HepG2 (cell line): ENCODE data around the gene KRT32. TPM values are rescaled to one million over a fixed set of nuclear protein-coding genes. Genes with fewer than 3 reads are reported as not detected.

Source experiments
- HES4 ChIP-seq: sonication (generic); formaldehyde crosslinking; IDR thresholded peaks from 2 replicates; pipeline ENCODE4 v1.9.0; 2021; ENCODE audit warnings: mild to moderate bottlenecking, missing genetic modification reagents, borderline replicate concordance
- HIVEP1 ChIP-seq: sonication (generic); formaldehyde crosslinking; IDR thresholded peaks from 2 replicates; pipeline ENCODE4 v1.4.0; 2020; ENCODE audit warnings: mild to moderate bottlenecking, missing genetic modification reagents
- HOXA3 ChIP-seq: sonication (generic); formaldehyde crosslinking; IDR thresholded peaks from 2 replicates; pipeline ENCODE4 v1.5.0; 2020; ENCODE audit warnings: missing genetic modification reagents
- KDM2A ChIP-seq: sonication (generic); formaldehyde crosslinking; IDR thresholded peaks from 2 replicates; pipeline ENCODE4 v1.4.0; 2020; ENCODE audit warnings: low read depth, missing genetic modification reagents, borderline replicate concordance
- MYC ChIP-seq: sonication (generic); formaldehyde crosslinking; IDR thresholded peaks from 2 replicates; pipeline ENCODE4 v1.9.0; 2021; ENCODE audit warnings: missing genetic modification reagents, borderline replicate concordance
- RAD21 ChIP-seq: fragments of 450-650 bp; formaldehyde crosslinking; IDR thresholded peaks from 2 replicates; pipeline ENCODE4 v1.5.0; 2020; ENCODE audit warnings: mild to moderate bottlenecking
- SALL1 ChIP-seq: sonication (generic); formaldehyde crosslinking; IDR thresholded peaks from 2 replicates; pipeline ENCODE4 v1.8.0; 2022; ENCODE audit warnings: mild to moderate bottlenecking, missing genetic modification reagents
- SMYD3 ChIP-seq: sonication (generic); formaldehyde crosslinking; IDR thresholded peaks from 2 replicates; pipeline ENCODE4 v1.8.1; 2023; ENCODE audit warnings: mild to moderate bottlenecking, missing genetic modification reagents
- STAG1 ChIP-seq: sonication (generic); formaldehyde crosslinking; IDR thresholded peaks from 2 replicates; pipeline ENCODE4 v1.4.0; 2020; ENCODE audit warnings: missing genetic modification reagents
- ZFX ChIP-seq: sonication (generic); formaldehyde crosslinking; IDR thresholded peaks from 2 replicates; pipeline ENCODE4 v1.4.0; 2020; ENCODE audit warnings: mild to moderate bottlenecking, low read depth, missing genetic modification reagents, moderate library complexity
- ZNF253 ChIP-seq: sonication (generic); formaldehyde crosslinking; IDR thresholded peaks from 2 replicates; pipeline ENCODE4 v1.8.0; 2022; ENCODE audit warnings: mild to moderate bottlenecking, missing genetic modification reagents, borderline replicate concordance
- ZNF737 ChIP-seq: sonication (generic); formaldehyde crosslinking; IDR thresholded peaks from 2 replicates; pipeline ENCODE4 v1.5.0; 2020; ENCODE audit warnings: missing genetic modification reagents, mild to moderate bottlenecking, borderline replicate concordance
- ZNF777 ChIP-seq: sonication (generic); formaldehyde crosslinking; IDR thresholded peaks from 2 replicates; pipeline ENCODE4 v1.4.0; 2020; ENCODE audit warnings: missing genetic modification reagents
- polyA plus RNA-seq, 8 experiments: library from polyadenylated mRNA; depleted of rRNA in 3 of 8; stranded (reverse) in 7 of 8; unstranded in 1 of 8; fragments of >200 nt; fragmentation: Illumina TruSeq in 4 of 8; extraction: Trizol in 4 of 8; gene quantifications; 2 replicates each; pipeline versions ENCODE4 v1.2.1 to v1.2.3, GENCODE V29; 2011 to 2016; ENCODE audit warnings: low read depth in 4 of 8, missing spikeins in 1 of 8, mixed read lengths in 1 of 8; ENCODE audit not compliant: insufficient read depth in 1 of 8
- total RNA-seq, 5 experiments: library from RNA; depleted of rRNA; stranded (reverse); fragments of >200 nt; fragmentation: Illumina TruSeq; extraction: Trizol; gene quantifications; 2 replicates each; pipeline ENCODE4 v1.2.3, GENCODE V29; 2016; ENCODE audit warnings: low read depth in 1 of 5
- TF ChIP-seq, protein P1 (sequence below): sonication (generic); formaldehyde crosslinking; IDR thresholded peaks from 2 replicates; pipeline ENCODE4 v1.9.0; 2022; ENCODE audit warnings: missing genetic modification reagents, mild to moderate bottlenecking, borderline replicate concordance
- TF ChIP-seq, protein P2 (sequence below): sonication (generic); formaldehyde crosslinking; IDR thresholded peaks from 2 replicates; pipeline ENCODE4 v1.4.0; 2020; ENCODE audit warnings: mild to moderate bottlenecking, missing genetic modification reagents
- TF ChIP-seq, protein P3 (sequence below): sonication (generic); formaldehyde crosslinking; IDR thresholded peaks from 2 replicates; pipeline ENCODE4 v1.5.0; 2020; ENCODE audit warnings: mild to moderate bottlenecking, missing genetic modification reagents, moderate library complexity

KRT32 gene
- total and polyA plus RNA-seq, 2 of the 13 experiments (the other 11 are each of a cell fraction or from before 2014, with no cell fraction given) = not detected

DNA sequence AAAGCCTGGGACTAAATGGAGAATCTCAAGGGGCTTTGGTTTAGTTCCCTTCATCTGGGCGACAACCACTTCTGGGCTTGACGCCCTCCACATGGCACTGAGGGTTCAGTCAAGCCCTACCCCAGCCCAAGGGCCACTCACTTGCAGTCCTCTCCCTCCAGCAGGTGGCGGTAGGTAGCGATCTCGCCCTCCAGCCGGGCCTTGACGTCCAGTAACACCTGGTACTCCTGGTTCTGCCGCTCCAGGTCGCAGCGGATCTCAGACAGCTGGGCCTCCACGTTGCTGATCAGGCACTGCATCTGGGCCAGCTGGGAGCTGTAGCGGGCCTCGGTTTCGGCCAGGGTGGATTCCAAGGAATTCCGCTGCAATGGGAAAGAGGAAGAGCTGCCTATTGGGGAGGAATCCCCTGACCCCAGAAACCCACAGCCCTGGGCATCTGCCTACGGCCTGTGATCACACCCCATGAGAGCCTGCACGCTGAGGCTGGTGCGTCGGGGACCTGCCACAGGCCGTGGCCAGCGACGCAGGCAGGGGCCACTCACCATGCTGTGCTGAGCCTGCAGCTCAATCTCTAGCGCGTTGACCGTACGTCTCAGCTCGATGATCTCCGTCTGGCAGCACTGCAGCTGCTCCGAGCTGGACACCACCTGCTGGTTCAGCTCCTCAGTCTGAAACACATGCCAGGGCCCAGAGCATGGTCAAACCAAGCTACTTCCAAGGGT lies 19.8 kb upstream of the KRT32 start (continued):
- TF ChIP-seq, protein P1, sequence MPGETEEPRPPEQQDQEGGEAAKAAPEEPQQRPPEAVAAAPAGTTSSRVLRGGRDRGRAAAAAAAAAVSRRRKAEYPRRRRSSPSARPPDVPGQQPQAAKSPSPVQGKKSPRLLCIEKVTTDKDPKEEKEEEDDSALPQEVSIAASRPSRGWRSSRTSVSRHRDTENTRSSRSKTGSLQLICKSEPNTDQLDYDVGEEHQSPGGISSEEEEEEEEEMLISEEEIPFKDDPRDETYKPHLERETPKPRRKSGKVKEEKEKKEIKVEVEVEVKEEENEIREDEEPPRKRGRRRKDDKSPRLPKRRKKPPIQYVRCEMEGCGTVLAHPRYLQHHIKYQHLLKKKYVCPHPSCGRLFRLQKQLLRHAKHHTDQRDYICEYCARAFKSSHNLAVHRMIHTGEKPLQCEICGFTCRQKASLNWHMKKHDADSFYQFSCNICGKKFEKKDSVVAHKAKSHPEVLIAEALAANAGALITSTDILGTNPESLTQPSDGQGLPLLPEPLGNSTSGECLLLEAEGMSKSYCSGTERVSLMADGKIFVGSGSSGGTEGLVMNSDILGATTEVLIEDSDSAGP (CRISPR knock-in tag) = peak; percentile 40; the same call in 1 of the 2 replicates
- TF ChIP-seq RAD21 (CRISPR knock-in tag) = peak; percentile 78
- peak; percentile 18; the same call in 1 of the 2 replicates for TF ChIP-seq SALL1 (CRISPR knock-in tag)
- TF ChIP-seq HIVEP1 (CRISPR knock-in tag) = 0 out of 2 replicates have a peak, but pooled peaks have one; percentile 37
- TF ChIP-seq ZNF253 (CRISPR knock-in tag) = no peak
- TF ChIP-seq STAG1 (CRISPR knock-in tag) = peak; percentile 78
- TF ChIP-seq HES4 (CRISPR knock-in tag) = 0 out of 2 replicates have a peak, but pooled peaks have one; percentile 5
- peak; percentile 73 for TF ChIP-seq ZNF777 (CRISPR knock-in tag)
- TF ChIP-seq, protein P2, sequence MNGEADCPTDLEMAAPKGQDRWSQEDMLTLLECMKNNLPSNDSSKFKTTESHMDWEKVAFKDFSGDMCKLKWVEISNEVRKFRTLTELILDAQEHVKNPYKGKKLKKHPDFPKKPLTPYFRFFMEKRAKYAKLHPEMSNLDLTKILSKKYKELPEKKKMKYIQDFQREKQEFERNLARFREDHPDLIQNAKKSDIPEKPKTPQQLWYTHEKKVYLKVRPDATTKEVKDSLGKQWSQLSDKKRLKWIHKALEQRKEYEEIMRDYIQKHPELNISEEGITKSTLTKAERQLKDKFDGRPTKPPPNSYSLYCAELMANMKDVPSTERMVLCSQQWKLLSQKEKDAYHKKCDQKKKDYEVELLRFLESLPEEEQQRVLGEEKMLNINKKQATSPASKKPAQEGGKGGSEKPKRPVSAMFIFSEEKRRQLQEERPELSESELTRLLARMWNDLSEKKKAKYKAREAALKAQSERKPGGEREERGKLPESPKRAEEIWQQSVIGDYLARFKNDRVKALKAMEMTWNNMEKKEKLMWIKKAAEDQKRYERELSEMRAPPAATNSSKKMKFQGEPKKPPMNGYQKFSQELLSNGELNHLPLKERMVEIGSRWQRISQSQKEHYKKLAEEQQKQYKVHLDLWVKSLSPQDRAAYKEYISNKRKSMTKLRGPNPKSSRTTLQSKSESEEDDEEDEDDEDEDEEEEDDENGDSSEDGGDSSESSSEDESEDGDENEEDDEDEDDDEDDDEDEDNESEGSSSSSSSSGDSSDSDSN (CRISPR knock-in tag) = 0 out of 2 replicates have a peak, but pooled peaks have one; percentile 25
- 0 out of 2 replicates have a peak, but pooled peaks have one; percentile 53 for TF ChIP-seq ZNF737 (CRISPR knock-in tag)
- TF ChIP-seq HOXA3 (CRISPR knock-in tag) = 0 out of 2 replicates have a peak, but pooled peaks have one; percentile 7
- TF ChIP-seq KDM2A (CRISPR knock-in tag) = peak; percentile 39; the same call in 1 of the 2 replicates
- 0 out of 2 replicates have a peak, but pooled peaks have one; percentile 25 for TF ChIP-seq MYC (CRISPR knock-in tag)
- TF ChIP-seq, protein P3, sequence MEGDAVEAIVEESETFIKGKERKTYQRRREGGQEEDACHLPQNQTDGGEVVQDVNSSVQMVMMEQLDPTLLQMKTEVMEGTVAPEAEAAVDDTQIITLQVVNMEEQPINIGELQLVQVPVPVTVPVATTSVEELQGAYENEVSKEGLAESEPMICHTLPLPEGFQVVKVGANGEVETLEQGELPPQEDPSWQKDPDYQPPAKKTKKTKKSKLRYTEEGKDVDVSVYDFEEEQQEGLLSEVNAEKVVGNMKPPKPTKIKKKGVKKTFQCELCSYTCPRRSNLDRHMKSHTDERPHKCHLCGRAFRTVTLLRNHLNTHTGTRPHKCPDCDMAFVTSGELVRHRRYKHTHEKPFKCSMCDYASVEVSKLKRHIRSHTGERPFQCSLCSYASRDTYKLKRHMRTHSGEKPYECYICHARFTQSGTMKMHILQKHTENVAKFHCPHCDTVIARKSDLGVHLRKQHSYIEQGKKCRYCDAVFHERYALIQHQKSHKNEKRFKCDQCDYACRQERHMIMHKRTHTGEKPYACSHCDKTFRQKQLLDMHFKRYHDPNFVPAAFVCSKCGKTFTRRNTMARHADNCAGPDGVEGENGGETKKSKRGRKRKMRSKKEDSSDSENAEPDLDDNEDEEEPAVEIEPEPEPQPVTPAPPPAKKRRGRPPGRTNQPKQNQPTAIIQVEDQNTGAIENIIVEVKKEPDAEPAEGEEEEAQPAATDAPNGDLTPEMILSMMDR (CRISPR knock-in tag) = peak; percentile 80
- no peak for TF ChIP-seq SMYD3
- peak; percentile 43; the same call in 1 of the 2 replicates for TF ChIP-seq ZFX (CRISPR knock-in tag)
